ENCODE data around the gene PCSK6. TPM values are rescaled to one million over a fixed set of nuclear protein-coding genes. Genes with fewer than 3 reads are reported as not detected.
A peak's percentile ranks its signal among the peaks of the same experiment; 100 is the strongest.

The PCSK6 gene
- total RNA-seq, 2 donors from 2014 or later = 29.9 to 39.5 TPM

- no peak for DNase-seq
- intact Hi-C loops (cut with DNase I) = no loop called here
- H3K4me1 ChIP-seq = peaks cover 22% of the 10 kb centered on the region
- H3K36me3 ChIP-seq = no peaks in the 10 kb centered on the region
- TF ChIP-seq CTCF (IDR thresholded peaks at IDR 0.05) = no peak
- no peak overlapping the region for H3K9ac ChIP-seq (ENCODE audit: low read depth in 2 of 2, low read length in 2 of 2)
- H3K9me3 ChIP-seq = no peaks in the 10 kb centered on the region
- no peaks in the 10 kb centered on the region for H3K27me3 ChIP-seq
- H3K4me3 ChIP-seq = no peak overlapping the region
- no peak overlapping the region for H3K27ac ChIP-seq
Measured at GRCh38 chr15:101526442-101526841, 36.9 kb upstream of the PCSK6 start.

GRCh38 chr15:101526021-101526420 is 36.5 kb upstream of the PCSK6 start:
- no peak for DNase-seq
- Histone ChIP-seq H3K9me3 (no peaks in the 10 kb centered on the region), H3K4me1 (peaks cover 22% of the 10 kb centered on the region), H3K4me3 (no peak overlapping the region), H3K9ac (ENCODE audit: low read depth in 2 of 2, low read length in 2 of 2) (no peak overlapping the region), H3K27me3 (no peaks in the 10 kb centered on the region), H3K27ac (no peak overlapping the region), H3K36me3 (no peaks in the 10 kb centered on the region)
- intact Hi-C loops (cut with DNase I) = no loop called here
- TF ChIP-seq CTCF (IDR thresholded peaks at IDR 0.05) = no peak

- H3K4me3 ChIP-seq = no peak overlapping the region
- intact Hi-C loops (cut with DNase I) = no loop called here
- no peak overlapping the region for H3K27ac ChIP-seq
- no peak for TF ChIP-seq CTCF (IDR thresholded peaks at IDR 0.05)
- H3K36me3 ChIP-seq = no peaks in the 10 kb centered on the region
- no peaks in the 10 kb centered on the region for H3K9me3 ChIP-seq
- H3K27me3 ChIP-seq = no peaks in the 10 kb centered on the region
- H3K4me1 ChIP-seq = peaks cover 22% of the 10 kb centered on the region
- H3K9ac ChIP-seq (ENCODE audit: low read depth in 2 of 2, low read length in 2 of 2) = no peak overlapping the region
- no peak for DNase-seq
Measured at GRCh38 chr15:101525087-101525669, 35.7 kb upstream of the PCSK6 start.

GRCh38 chr15:101523560-101523940 is 34.0 kb upstream of the PCSK6 start:
- peaks cover 10% of the 10 kb centered on the region for H3K4me1 ChIP-seq
- H3K27ac ChIP-seq = no peak overlapping the region
- no peak overlapping the region for H3K9ac ChIP-seq (ENCODE audit: low read depth in 2 of 2, low read length in 2 of 2)
- H3K4me3 ChIP-seq = no peak overlapping the region
- DNase-seq = no peak
- no peak for TF ChIP-seq CTCF (IDR thresholded peaks at IDR 0.05)
- no peaks in the 10 kb centered on the region for H3K36me3 ChIP-seq
- no peaks in the 10 kb centered on the region for H3K9me3 ChIP-seq
- H3K27me3 ChIP-seq = no peaks in the 10 kb centered on the region
- intact Hi-C loops (cut with DNase I) = no loop called here

- no peak for TF ChIP-seq CTCF (IDR thresholded peaks at IDR 0.05)
- no peaks in the 10 kb centered on the region for H3K27me3 ChIP-seq
Measured at GRCh38 chr15:101522621-101523559, 33.4 kb upstream of the PCSK6 start.

More at GRCh38 chr15:101522621-101523559, 33.4 kb upstream of the PCSK6 start:
- H3K9me3 ChIP-seq = no peaks in the 10 kb centered on the region
- peak overlapping the region; percentile 76 for H3K27ac ChIP-seq
- H3K4me3 ChIP-seq = no peak overlapping the region
- DNase-seq = peak; percentile 19
- intact Hi-C loops (cut with DNase I) = no loop called here
- H3K36me3 ChIP-seq = no peaks in the 10 kb centered on the region
- peaks cover 8% of the 10 kb centered on the region for H3K4me1 ChIP-seq
- peak overlapping the region in 1 of 2 donors; percentile 48 for H3K9ac ChIP-seq (ENCODE audit: low read depth in 2 of 2, low read length in 2 of 2)
